ENCODE measurements around the gene C6orf47. TPM values are rescaled to one million over a fixed set of nuclear protein-coding genes. Genes with fewer than 3 reads are reported as not detected.

C6orf47 gene
- total RNA-seq, 2 experiments from 2014 or later, result 10.1 to 11.7 TPM

DNA sequence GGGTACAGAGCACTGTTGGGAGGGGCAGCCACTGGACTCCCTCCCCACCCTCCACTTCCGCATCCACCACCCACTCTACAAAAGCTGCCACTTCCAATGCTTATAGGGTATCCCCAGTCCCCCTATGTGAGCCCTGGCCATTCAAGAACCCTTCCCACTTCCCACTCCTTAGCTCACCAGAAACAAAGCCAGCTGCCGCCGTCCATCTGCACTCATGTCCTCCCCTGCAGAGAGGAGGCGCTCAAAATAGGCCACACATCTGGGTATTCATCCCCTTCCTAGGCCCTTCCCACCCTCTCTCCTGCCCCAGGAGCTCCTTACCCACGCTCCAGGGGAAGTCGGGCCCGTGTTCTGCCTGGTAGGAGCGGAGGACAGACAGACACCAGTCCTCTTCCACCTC is 26.7 kb upstream of the C6orf47 start:
- ChIA-PET CTCF (no interaction called here), POLR2A (interaction anchor here (0.6 kb wide), 1 partner anchor 271 kb away, joined by 4 read pairs; the partner anchor contains the start of genes NELFE and SKIC2)
- ATAC-seq (no peak), DNase-seq (no peak)
- H3K4me3 Mint-ChIP-seq, result no peak overlapping the region
- intact Hi-C loops (cut with DNase I, micrococcal nuclease), result loop anchor here in 1 of 2 experiments (10.0 kb wide), 1 partner anchor 267 kb away; the partner anchor contains the start of genes NELFE and SKIC2
- H3K27me3 Mint-ChIP-seq, result no peaks in the 10 kb centered on the region
- no peaks in the 10 kb centered on the region for H3K9me3 Mint-ChIP-seq (ENCODE audit: low read depth)
- no peak overlapping the region for H3K27ac Mint-ChIP-seq
- peaks cover 12% of the 10 kb centered on the region for H3K36me3 Mint-ChIP-seq (ENCODE audit: low read depth)
- H3K4me1 Mint-ChIP-seq, result peaks cover 7% of the 10 kb centered on the region

DNA sequence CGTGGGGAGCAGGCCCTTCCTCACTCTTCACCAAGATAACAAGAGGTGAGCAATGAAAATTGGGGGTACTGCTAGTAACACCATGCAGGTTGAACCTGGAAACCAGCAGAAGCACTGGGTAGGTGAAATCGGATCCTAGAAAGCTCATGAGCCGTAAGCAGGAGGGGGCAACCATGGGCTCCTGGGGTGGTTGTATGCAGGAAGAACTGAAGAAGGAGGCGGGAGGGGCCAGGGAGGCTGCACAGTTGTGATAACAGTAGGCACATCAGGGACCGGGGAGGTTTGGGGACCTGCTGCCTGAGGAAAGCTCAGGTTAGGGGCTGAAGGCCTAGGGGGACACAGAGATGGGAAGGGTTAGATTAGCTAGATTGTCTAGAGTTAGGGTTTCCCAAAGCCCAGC is 25.9 kb upstream of the C6orf47 start:
- ChIA-PET POLR2A (interaction anchor here (0.7 kb wide), 1 partner anchor 25 kb away, joined by 3 read pairs; no protein-coding TSS in a partner anchor), CTCF (interaction anchor here (0.6 kb wide), 1 partner anchor 146 kb away, joined by 3 read pairs; no protein-coding TSS in a partner anchor)
- H3K4me3 Mint-ChIP-seq, result no peak overlapping the region
- H3K27ac Mint-ChIP-seq, result no peak overlapping the region
- no peak for ATAC-seq
- DNase-seq, result no peak
- H3K36me3 Mint-ChIP-seq (ENCODE audit: low read depth), result peaks cover 12% of the 10 kb centered on the region
- peaks cover 9% of the 10 kb centered on the region for H3K4me1 Mint-ChIP-seq
- intact Hi-C loops (cut with DNase I, micrococcal nuclease), result loop anchor here in 1 of 2 experiments (10.0 kb wide), 1 partner anchor 268 kb away; the partner anchor contains the start of genes NELFE and SKIC2
- no peaks in the 10 kb centered on the region for H3K9me3 Mint-ChIP-seq (ENCODE audit: low read depth)
- H3K27me3 Mint-ChIP-seq, result no peaks in the 10 kb centered on the region

DNA sequence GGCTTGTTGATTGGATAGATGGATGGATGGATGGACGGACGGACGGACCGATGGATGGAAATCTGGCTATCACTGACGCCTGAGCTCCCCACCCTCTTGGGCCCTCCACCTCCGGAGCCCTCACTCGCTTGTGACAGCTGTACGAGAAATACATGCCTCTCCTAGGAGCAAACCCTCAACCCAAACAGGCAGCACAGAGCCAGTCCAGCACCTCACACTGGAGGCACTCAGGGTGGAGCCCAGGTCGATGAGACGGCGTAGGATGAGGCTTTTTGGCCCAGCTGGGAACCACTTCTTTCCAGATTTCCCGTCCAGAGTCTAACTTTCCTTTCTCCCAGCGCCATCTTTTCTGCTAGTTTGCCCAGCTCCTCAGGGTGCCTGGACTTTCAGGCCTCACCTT is 23.0 kb upstream of the C6orf47 start:
- Mint-ChIP-seq H3K4me1 (peaks cover 15% of the 10 kb centered on the region), H3K27me3 (no peaks in the 10 kb centered on the region), H3K4me3 (no peak overlapping the region), H3K36me3 (ENCODE audit: low read depth) (peaks cover 8% of the 10 kb centered on the region), H3K27ac (no peak overlapping the region), H3K9me3 (ENCODE audit: low read depth) (no peaks in the 10 kb centered on the region)
- ChIA-PET CTCF (interaction anchor here (0.6 to 1.6 kb wide), 3 partner anchors 86 to 163 kb away, joined by 3 to 5 read pairs (median 4); no protein-coding TSS in a partner anchor), POLR2A (no interaction called here)
- intact Hi-C loops (cut with DNase I, micrococcal nuclease), result loop anchor here (5.0 to 10.0 kb wide), 3 partner anchors 179 to 274 kb away; partner anchors contain the start of genes NELFE (in 2 of the 2), SKIC2 (in 2 of the 2) and NEU1 (in 1 of the 2)
- ATAC-seq, result no peak
- DNase-seq, result no peak

DNA sequence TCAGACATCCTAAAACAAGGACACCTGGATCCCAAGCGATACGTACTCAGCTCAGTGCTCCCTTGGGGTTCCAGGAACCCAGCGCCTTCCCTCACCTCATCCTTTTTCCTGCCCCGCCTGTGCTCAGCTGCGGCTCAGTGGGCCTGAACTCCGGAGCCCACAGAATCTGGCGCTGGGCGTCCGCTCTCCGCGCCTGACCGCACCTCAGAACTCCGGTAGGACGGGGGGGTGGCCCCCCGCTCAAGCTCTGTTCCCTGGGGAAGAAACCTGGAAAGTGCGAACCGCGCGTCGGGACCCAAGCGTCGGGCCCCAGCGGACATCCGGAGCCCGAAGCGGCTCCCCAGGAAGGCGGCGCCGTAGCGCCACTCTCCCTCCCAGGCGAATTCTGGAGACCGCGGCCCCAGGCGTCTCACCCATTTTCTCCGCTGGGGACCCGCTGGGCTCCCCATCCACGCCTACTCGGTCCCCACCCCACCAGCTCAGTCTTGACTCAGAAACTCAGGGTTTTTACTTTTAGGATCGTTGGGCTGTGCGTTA is 20.6 kb upstream of the C6orf47 start:
- Mint-ChIP-seq H3K27ac (peak overlapping the region; percentile 49), H3K9me3 (ENCODE audit: low read depth) (no peaks in the 10 kb centered on the region), H3K27me3 (no peaks in the 10 kb centered on the region), H3K4me3 (peak overlapping the region; percentile 66), H3K36me3 (ENCODE audit: low read depth) (no peaks in the 10 kb centered on the region), H3K4me1 (peaks cover 15% of the 10 kb centered on the region)
- intact Hi-C loops (cut with DNase I, micrococcal nuclease), result loop anchor here (1.0 to 10.0 kb wide), 7 partner anchors 22 to 276 kb away; partner anchors contain the start of genes NELFE (in 2 of the 2), SKIC2 (in 2 of the 2), ABHD16A (in 1 of the 2) and DDAH2 (in 1 of the 2)
- CTCF ChIA-PET, result interaction anchor here (0.7 to 1.0 kb wide), 7 partner anchors 26 to 241 kb away, joined by 3 to 4 read pairs (median 4); no protein-coding TSS in a partner anchor
- peak; percentile 72 for DNase-seq
- ATAC-seq, result peak; percentile 76
- POLR2A ChIA-PET, result interaction anchor here (0.5 to 0.8 kb wide), 2 partner anchors 39 to 145 kb away, joined by 3 read pairs; no protein-coding TSS in a partner anchor

DNA sequence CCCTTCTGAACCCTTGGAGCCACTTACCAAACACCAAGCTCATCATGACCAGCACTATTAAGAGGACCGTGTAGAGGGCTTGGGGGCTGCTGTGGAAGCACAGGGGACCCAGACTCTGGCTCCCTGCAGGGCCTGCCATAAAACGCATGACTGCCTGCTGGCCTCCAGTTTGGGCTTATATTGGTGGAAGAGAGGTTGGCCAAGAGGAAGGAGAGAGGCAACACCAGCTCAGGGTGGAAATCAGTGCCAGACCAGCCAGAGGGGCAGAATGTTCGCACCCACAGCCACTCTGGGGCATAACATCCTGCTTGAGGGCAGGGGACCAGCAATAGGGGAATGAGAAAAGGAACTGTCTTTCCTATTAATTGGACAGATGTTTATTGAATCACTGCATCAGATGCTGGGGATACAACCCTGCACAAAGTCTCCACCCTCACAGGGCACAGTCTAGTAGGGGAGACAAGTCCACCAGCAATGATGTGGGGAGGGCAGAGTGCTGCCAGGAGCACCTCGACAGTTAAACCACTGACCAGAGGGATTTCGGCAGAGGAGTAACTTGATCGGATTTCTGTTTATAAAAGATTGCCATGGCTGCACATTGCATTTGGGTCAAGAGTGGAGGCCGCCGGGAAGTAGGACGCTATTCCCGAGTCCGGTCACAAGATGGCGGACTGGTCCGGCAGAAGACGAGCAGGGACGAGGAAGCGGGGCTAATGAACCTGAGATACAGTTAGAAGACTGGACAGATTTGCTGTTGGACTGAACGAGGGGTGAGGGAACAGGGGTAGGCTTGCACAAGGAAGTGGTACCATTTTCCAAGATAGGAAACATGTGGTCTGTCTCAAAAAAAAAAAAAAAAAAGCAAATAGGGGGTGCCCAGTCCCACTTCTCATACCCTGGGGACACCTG is 19.9 kb upstream of the C6orf47 start, which contains the start of gene LY6G5C:
TSS of gene LY6G5C (minus strand) at position 842 of the 909 bp plus-strand sequence. CDS start at position 148, 694 bp downstream.
- Mint-ChIP-seq H3K4me1 (peaks cover 15% of the 10 kb centered on the region), H3K36me3 (ENCODE audit: low read depth) (no peaks in the 10 kb centered on the region), H3K4me3 (peak within 1 kb of the TSS; percentile 66), H3K27me3 (no peaks in the 10 kb centered on the region), H3K9me3 (ENCODE audit: low read depth) (no peaks in the 10 kb centered on the region), H3K27ac (peak within 1 kb of the TSS; percentile 49)
- intact Hi-C loops (cut with DNase I, micrococcal nuclease), result loop anchor here (1.0 to 10.0 kb wide), 10 partner anchors 23 to 277 kb away; partner anchors contain the start of genes NELFE (in 2 of the 2), NEU1 (in 2 of the 2), SKIC2 (in 2 of the 2) and ABHD16A (in 1 of the 2)
- DNase-seq (peak; percentile 80), ATAC-seq (peak; percentile 80)
- ChIA-PET POLR2A (interaction anchor here (0.5 to 0.8 kb wide), 2 partner anchors 38 to 146 kb away, joined by 3 read pairs; no protein-coding TSS in a partner anchor), CTCF (interaction anchor here (0.6 to 1.0 kb wide), 7 partner anchors 10 to 179 kb away, joined by 3 to 6 read pairs (median 3); partner anchors contain the start of gene LY6G6D)

DNA sequence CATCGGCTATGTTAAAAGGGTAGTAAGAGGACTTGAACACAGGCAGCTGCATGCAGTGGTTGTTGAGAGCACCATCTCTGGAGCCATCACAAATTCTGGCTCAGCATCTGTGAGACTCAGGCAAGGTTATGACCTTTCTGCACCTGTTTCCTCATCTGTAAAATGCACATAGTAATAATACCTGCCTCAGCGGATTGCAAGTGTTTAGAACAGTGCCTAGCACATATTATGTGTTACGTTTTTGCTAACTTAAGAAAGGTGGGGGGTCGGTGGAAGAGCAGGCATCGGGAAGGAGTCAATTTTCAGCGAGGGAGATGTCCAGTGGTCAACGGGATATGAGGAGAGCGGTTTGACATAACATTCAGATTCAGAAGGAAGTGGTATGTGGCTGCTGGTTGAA is 17.4 kb upstream of the C6orf47 start:
- DNase-seq (no peak), ATAC-seq (no peak)
- intact Hi-C loops (cut with DNase I, micrococcal nuclease), result no loop called here
- Mint-ChIP-seq H3K9me3 (ENCODE audit: low read depth) (no peaks in the 10 kb centered on the region), H3K4me3 (no peak overlapping the region), H3K36me3 (ENCODE audit: low read depth) (peaks cover 5% of the 10 kb centered on the region), H3K27ac (no peak overlapping the region), H3K27me3 (no peaks in the 10 kb centered on the region), H3K4me1 (peaks cover 15% of the 10 kb centered on the region)
- ChIA-PET CTCF (interaction anchor here (0.6 to 1.6 kb wide), 3 partner anchors 13 to 185 kb away, joined by 3 to 4 read pairs (median 3); partner anchors contain the start of gene NEU1), POLR2A (interaction anchor here (0.7 kb wide), 1 partner anchor 61 kb away, joined by 3 read pairs; no protein-coding TSS in a partner anchor)

DNA sequence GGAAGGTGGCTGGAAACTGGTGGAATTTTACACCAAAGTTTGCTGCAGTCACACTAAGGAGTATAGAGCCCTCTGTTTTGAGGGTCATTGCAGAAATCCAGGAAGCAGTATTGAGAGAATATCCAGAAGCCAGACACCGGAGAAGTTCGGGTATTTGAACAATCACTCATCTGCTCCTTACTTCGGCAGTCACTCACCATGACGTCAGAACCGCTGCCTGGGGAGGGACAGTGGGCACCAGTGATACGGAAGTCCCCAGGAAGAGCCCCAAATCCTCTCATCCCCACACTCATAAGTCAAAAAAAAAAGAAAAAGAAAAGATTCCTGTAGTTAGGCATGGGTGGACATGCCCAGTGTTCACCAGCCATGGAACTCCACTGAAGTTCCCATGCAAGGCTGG is 16.3 kb upstream of the C6orf47 start:
- H3K27me3 Mint-ChIP-seq, result no peaks in the 10 kb centered on the region
- intact Hi-C loops (cut with DNase I, micrococcal nuclease), result no loop called here
- ChIA-PET CTCF (interaction anchor here (0.6 kb wide), 1 partner anchor 188 kb away, joined by 3 read pairs; no protein-coding TSS in a partner anchor), POLR2A (interaction anchor here (0.7 kb wide), 1 partner anchor 65 kb away, joined by 3 read pairs; no protein-coding TSS in a partner anchor)
- no peak overlapping the region for H3K4me3 Mint-ChIP-seq
- no peak overlapping the region for H3K27ac Mint-ChIP-seq
- H3K4me1 Mint-ChIP-seq, result peaks cover 15% of the 10 kb centered on the region
- DNase-seq, result no peak
- peaks cover 13% of the 10 kb centered on the region for H3K36me3 Mint-ChIP-seq (ENCODE audit: low read depth)
- ATAC-seq, result no peak
- H3K9me3 Mint-ChIP-seq (ENCODE audit: low read depth), result no peaks in the 10 kb centered on the region

DNA sequence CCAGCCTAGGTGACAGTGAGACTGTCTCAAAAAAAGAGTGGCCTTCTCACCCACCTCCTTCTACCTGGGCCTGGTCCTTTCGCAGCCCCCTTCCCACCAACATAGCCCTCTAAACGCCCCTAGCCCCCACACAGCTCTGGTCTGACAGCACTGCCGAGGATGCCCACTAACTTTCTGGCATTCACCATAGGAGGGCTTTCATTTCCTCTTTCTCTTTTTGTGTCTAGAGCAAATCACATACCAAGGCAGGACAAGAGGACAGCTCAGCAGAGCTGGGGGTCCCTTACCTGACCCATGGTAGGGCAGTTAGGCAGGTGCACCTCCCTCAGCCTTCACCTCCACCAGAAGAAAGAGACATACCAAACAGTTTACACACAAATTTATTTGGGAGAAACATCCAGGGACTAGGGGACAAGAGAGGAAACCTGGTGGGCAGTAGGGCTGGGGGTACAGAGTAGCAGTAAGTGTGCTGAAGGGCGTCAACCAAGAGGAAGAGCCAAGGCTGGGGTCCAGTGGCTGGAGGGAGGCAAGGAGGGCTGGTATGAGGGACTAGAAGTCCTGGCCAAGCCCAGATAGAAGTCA is 15.8 kb upstream of the C6orf47 start:
- ChIA-PET POLR2A (no interaction called here), CTCF (interaction anchor here (0.6 to 0.8 kb wide), 3 partner anchors 8 to 187 kb away, joined by 3 to 4 read pairs (median 3); no protein-coding TSS in a partner anchor)
- Mint-ChIP-seq H3K27me3 (no peaks in the 10 kb centered on the region), H3K4me3 (no peak overlapping the region), H3K9me3 (ENCODE audit: low read depth) (no peaks in the 10 kb centered on the region), H3K27ac (no peak overlapping the region), H3K4me1 (peaks cover 12% of the 10 kb centered on the region), H3K36me3 (ENCODE audit: low read depth) (peaks cover 17% of the 10 kb centered on the region)
- DNase-seq (no peak), ATAC-seq (no peak)
- intact Hi-C loops (cut with DNase I, micrococcal nuclease), result no loop called here

DNA sequence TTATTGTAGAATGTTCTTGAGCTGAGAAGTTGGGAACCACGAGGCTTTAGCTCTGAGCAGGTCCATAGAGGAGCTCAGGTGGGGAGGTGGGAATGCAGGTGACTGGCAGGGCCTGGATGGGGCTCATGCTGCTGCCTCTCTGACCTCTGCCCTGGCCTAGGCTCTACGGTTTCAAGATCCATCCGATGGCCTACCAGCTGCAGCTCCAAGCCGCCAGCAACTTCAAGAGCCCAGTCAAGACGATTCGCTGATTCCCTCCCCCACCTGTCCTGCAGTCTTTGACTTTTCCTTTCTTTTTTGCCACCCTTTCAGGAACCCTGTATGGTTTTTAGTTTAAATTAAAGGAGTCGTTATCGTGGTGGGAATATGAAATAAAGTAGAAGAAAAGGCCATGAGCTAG is 9.1 kb upstream of the C6orf47 start, which contains the start of gene LY6G5B:
TSS of gene LY6G5B (plus strand) at position 301 of the 400 bp plus-strand sequence. CDS start 975 bp downstream, outside the sequence.
- no peak for ATAC-seq
- no peak for DNase-seq
- ChIA-PET CTCF (interaction anchor here (0.7 to 0.9 kb wide), 3 partner anchors 18 to 129 kb away, joined by 3 to 6 read pairs (median 3); no protein-coding TSS in a partner anchor), POLR2A (interaction anchor here (0.8 to 1.1 kb wide), 2 partner anchors 89 to 125 kb away, joined by 3 read pairs; no protein-coding TSS in a partner anchor)
- peaks cover 34% of the 10 kb centered on the region for H3K4me1 Mint-ChIP-seq
- H3K4me3 Mint-ChIP-seq, result no peak within 1 kb of the TSS
- no peaks in the 10 kb centered on the region for H3K9me3 Mint-ChIP-seq (ENCODE audit: low read depth)
- H3K36me3 Mint-ChIP-seq (ENCODE audit: low read depth), result peaks cover 69% of the 10 kb centered on the region
- H3K27me3 Mint-ChIP-seq, result no peaks in the 10 kb centered on the region
- intact Hi-C loops (cut with DNase I, micrococcal nuclease), result loop anchor here (5.0 to 10.0 kb wide), 5 partner anchors 153 to 1535 kb away; partner anchors contain the start of genes GTF2H4 (in 1 of the 2), HSD17B8 (in 1 of the 2), MRPS18B (in 1 of the 2) and PPP1R10 (in 1 of the 2)
- no peak within 1 kb of the TSS for H3K27ac Mint-ChIP-seq
